SK-N-SH treated with all-trans-retinoic acid at 6 μM for 48 hours (cell line): Measurements from ENCODE around the gene ACP4.

ENCODE experiments used
- ARNTL ChIP-seq: fragments of 450-650 bp; formaldehyde crosslinking; IDR thresholded peaks from 2 replicates; pipeline ENCODE4 v1.5.0; 2020; ENCODE audit warnings: low read depth, mild to moderate bottlenecking, moderate library complexity, borderline replicate concordance
- BACH2 ChIP-seq: fragments of 250-450 bp; sonication (Bioruptor Pico); IDR thresholded peaks from 2 replicates; pipeline ENCODE4 v1.9.0; 2021; ENCODE audit warnings: mild to moderate bottlenecking, borderline replicate concordance
- CSDC2 ChIP-seq: fragments of 250-450 bp; sonication (Bioruptor Pico); IDR thresholded peaks from 2 replicates; pipeline ENCODE4 v1.5.0; 2020; ENCODE audit warnings: mild to moderate bottlenecking, moderate library complexity
- CSRNP3 ChIP-seq: fragments of 250-450 bp; sonication (Bioruptor Pico); IDR thresholded peaks from 2 replicates; pipeline ENCODE4 v1.5.1; 2021; ENCODE audit warnings: mild to moderate bottlenecking, moderate library complexity
- ESRRG ChIP-seq: fragments of 250-450 bp; sonication (Bioruptor Pico); IDR thresholded peaks from 2 replicates; pipeline ENCODE4 v1.6.1; 2021; ENCODE audit warnings: mild to moderate bottlenecking
- ISL1 ChIP-seq: fragments of 250-450 bp; sonication (Bioruptor Pico); IDR thresholded peaks from 2 replicates; pipeline ENCODE4 v2.1.2; 2022; ENCODE audit warnings: mild to moderate bottlenecking, moderate library complexity
- OSR1 ChIP-seq: fragments of 250-450 bp; sonication (Bioruptor Pico); IDR thresholded peaks from 2 replicates; pipeline ENCODE4 v1.8.0; 2022; ENCODE audit warnings: moderate library complexity, mild to moderate bottlenecking, inconsistent platforms
- PATZ1 ChIP-seq: fragments of 250-450 bp; sonication (Bioruptor Pico); IDR thresholded peaks from 2 replicates; pipeline ENCODE4 v1.8.0; 2020; ENCODE audit warnings: mild to moderate bottlenecking, moderate library complexity, borderline replicate concordance
- RARB ChIP-seq: fragments of 250-450 bp; sonication (Bioruptor Pico); IDR thresholded peaks from 2 replicates; pipeline ENCODE4 v1.8.0; 2021; ENCODE audit warnings: mild to moderate bottlenecking, moderate library complexity
- TCF4 ChIP-seq: fragments of 250-450 bp; sonication (Bioruptor Pico); IDR thresholded peaks from 2 replicates; pipeline ENCODE4 v1.8.0; 2021; ENCODE audit warnings: mild to moderate bottlenecking, moderate library complexity, borderline replicate concordance
- ZFP3 ChIP-seq: fragments of 250-450 bp; sonication (Bioruptor Pico); IDR thresholded peaks from 2 replicates; pipeline ENCODE4 v1.5.0; 2020; ENCODE audit warnings: mild to moderate bottlenecking, moderate library complexity
- ZNF70 ChIP-seq: fragments of 450-650 bp; formaldehyde crosslinking; IDR thresholded peaks from 2 replicates; pipeline ENCODE4 v1.5.0; 2020; ENCODE audit warnings: mild to moderate bottlenecking, moderate library complexity
- TF ChIP-seq, protein P1 (sequence below): fragments of 250-450 bp; sonication (Bioruptor Pico); IDR thresholded peaks from 2 replicates; pipeline ENCODE4 v1.5.1; 2020; ENCODE audit warnings: low read depth, mild to moderate bottlenecking, moderate library complexity

DNA sequence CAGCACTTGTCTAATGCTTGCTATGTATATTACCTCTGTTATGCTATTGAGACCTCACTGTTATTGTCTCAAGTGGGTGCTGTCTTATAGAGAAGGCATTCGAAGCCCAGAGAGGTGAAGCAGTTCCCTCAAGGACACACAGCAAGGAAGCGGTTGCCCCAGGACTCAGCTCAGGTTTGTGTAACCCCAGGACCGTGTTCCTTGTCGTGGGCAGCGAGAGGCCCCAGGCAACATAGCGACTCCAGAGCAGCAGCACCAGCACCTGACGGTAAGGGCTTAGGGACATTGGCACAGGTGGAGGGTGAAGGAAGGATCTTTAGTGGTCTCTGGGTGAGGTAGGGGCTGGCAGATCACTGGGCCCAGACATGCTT lies 40.8 kb downstream of the ACP4 start:
- TF ChIP-seq PATZ1 (no peak), CSDC2 (CRISPR knock-in tag) (no peak), ARNTL (CRISPR knock-in tag) (no peak), RARB (CRISPR knock-in tag) (no peak), OSR1 (no peak), ZFP3 (CRISPR knock-in tag) (no peak), BACH2 (no peak), ESRRG (CRISPR knock-in tag) (no peak), ISL1 (CRISPR knock-in tag) (no peak), ZNF70 (CRISPR knock-in tag) (no peak), CSRNP3 (no peak), TCF4 (no peak)
- TF ChIP-seq, protein P1, sequence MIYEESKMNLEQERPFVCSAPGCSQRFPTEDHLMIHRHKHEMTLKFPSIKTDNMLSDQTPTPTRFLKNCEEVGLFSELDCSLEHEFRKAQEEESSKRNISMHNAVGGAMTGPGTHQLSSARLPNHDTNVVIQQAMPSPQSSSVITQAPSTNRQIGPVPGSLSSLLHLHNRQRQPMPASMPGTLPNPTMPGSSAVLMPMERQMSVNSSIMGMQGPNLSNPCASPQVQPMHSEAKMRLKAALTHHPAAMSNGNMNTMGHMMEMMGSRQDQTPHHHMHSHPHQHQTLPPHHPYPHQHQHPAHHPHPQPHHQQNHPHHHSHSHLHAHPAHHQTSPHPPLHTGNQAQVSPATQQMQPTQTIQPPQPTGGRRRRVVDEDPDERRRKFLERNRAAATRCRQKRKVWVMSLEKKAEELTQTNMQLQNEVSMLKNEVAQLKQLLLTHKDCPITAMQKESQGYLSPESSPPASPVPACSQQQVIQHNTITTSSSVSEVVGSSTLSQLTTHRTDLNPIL (CRISPR knock-in tag): no peak
